B cell (primary cell): ENCODE data around the gene MORN1. TPM values are rescaled to one million over a fixed set of nuclear protein-coding genes. Genes with fewer than 3 reads are reported as not detected.

Experiments used
- ATAC-seq: fragments of 200-7000 bp; cut with Tn5 transposase; one replicate; pipeline ENCODE4 v1.10.0; 2021; ENCODE audit warnings: low read depth, mild to moderate bottlenecking, moderate number of reproducible peaks, moderate library complexity
- CTCF ChIA-PET: fragments of 350-600 bp; sonication (Branson Sonifier 250); formaldehyde crosslinking; loops from one replicate; lab custom pipeline; 2021; ENCODE audit warnings: antibody characterized with exemption, inconsistent platforms; lab: Charles Lee
- POLR2A ChIA-PET: fragments of 350-600 bp; sonication (Branson Sonifier 250); formaldehyde crosslinking; loops from one replicate; lab custom pipeline; 2021; ENCODE audit warnings: antibody characterized with exemption; lab: Charles Lee
- DNase-seq: peaks from one replicate; pipeline ENCODE4 v3.0.0; 2013
- H2AFZ ChIP-seq: 2 replicates; pipeline ENCODE4 v1.6.1; 2012; ENCODE audit warnings: mild to moderate bottlenecking, low read depth, low read length; ENCODE audit not compliant: insufficient read depth, poor library complexity, severe bottlenecking
- H3K27ac ChIP-seq, 2 donors: 1 replicate in 1 of 2; 2 replicates in 1 of 2; pipeline ENCODE4 v1.5.1; 2012 to 2013; ENCODE audit warnings: low read length in 2 of 2, mild to moderate bottlenecking in 2 of 2, moderate library complexity in 1 of 2
- H3K27me3 ChIP-seq, 4 experiments: fragments of 200-600 bp in 1 of 4; sonication (generic) in 1 of 4; replicated peaks in 1 of 4; 1 replicate in 2 of 4; 2 replicates in 2 of 4; pipeline versions ENCODE4 v1.6.1 to v1.7.0; 2013 to 2016; ENCODE audit warnings: low read length in 3 of 4, mild to moderate bottlenecking in 2 of 4, mixed read lengths in 1 of 4, moderate library complexity in 1 of 4; ENCODE audit not compliant: insufficient read depth in 4 of 4, control insufficient read depth in 3 of 4; ENCODE audit errors: control extremely low read depth in 1 of 4
- H3K36me3 ChIP-seq, 2 experiments: replicated peaks in 1 of 2; 1 replicate in 1 of 2; 2 replicates in 1 of 2; pipeline versions ENCODE4 v1.6.1 to v1.7.1; 2013; ENCODE audit warnings: low read length in 1 of 2; ENCODE audit not compliant: insufficient read depth in 2 of 2, control insufficient read depth in 1 of 2; ENCODE audit errors: control extremely low read depth in 1 of 2, extremely low read depth in 1 of 2
- H3K4me1 ChIP-seq, 2 donors: fragments of 200-600 bp in 1 of 2; sonication (generic) in 1 of 2; 1 replicate in 1 of 2; 2 replicates in 1 of 2; pipeline versions ENCODE4 v1.5.1 to v1.6.1; 2013 to 2017; ENCODE audit warnings: low read length in 2 of 2; ENCODE audit not compliant: control insufficient read depth in 2 of 2, insufficient read depth in 2 of 2
- H3K4me2 ChIP-seq: replicated peaks from 2 replicates; pipeline ENCODE3; 2012; ENCODE audit warnings: mild to moderate bottlenecking, low read depth, low read length; ENCODE audit not compliant: poor library complexity, severe bottlenecking
- H3K4me3 ChIP-seq, 5 experiments: fragments of 200-600 bp in 1 of 5; sonication (generic) in 1 of 5; 1 replicate in 3 of 5; 2 replicates in 2 of 5; pipeline versions ENCODE4 v1.5.1 to v1.7.0; 2011 to 2016; ENCODE audit warnings: low read length in 4 of 5, mild to moderate bottlenecking in 4 of 5, low read depth in 2 of 5, control low read depth in 1 of 5, moderate library complexity in 1 of 5; ENCODE audit not compliant: insufficient read depth in 1 of 5; ENCODE audit errors: control extremely low read depth in 1 of 5, extremely low read depth in 1 of 5
- H3K79me2 ChIP-seq: fragments of 200-600 bp; sonication (generic); one replicate; pipeline ENCODE4 v1.6.0; 2016; ENCODE audit warnings: low read length; ENCODE audit not compliant: control insufficient read depth, insufficient read depth
- H3K9ac ChIP-seq: fragments of 200-600 bp; sonication (generic); 2 replicates; pipeline ENCODE4 v1.6.1; 2017; ENCODE audit warnings: mild to moderate bottlenecking, low read length, moderate library complexity
- H3K9me3 ChIP-seq, 3 donors: one replicate each; pipeline versions ENCODE4 v1.6.1 to v1.7.1; 2013; ENCODE audit warnings: low read length in 2 of 3; ENCODE audit not compliant: control insufficient read depth in 2 of 3, insufficient read depth in 1 of 3; ENCODE audit errors: control extremely low read depth in 1 of 3
- H4K20me1 ChIP-seq: 2 replicates; pipeline ENCODE4 v1.6.0; 2012; ENCODE audit warnings: mild to moderate bottlenecking, low read length; ENCODE audit not compliant: insufficient read depth, control insufficient read depth, poor library complexity, severe bottlenecking
- H3K27ac Mint-ChIP-seq: one replicate; pipeline ENCODE4 v1.8.0; 2021; ENCODE audit warnings: mixed read lengths
- H3K27me3 Mint-ChIP-seq: one replicate; pipeline ENCODE4 v1.8.0; 2021; ENCODE audit warnings: mixed read lengths
- H3K4me1 Mint-ChIP-seq: one replicate; pipeline ENCODE4 v1.8.0; 2021; ENCODE audit warnings: mixed read lengths
- H3K4me3 Mint-ChIP-seq: one replicate; pipeline ENCODE4 v1.8.0; 2021; ENCODE audit warnings: mixed read lengths
- H3K9me3 Mint-ChIP-seq: one replicate; pipeline ENCODE4 v1.8.0; 2022; ENCODE audit warnings: mixed read lengths; ENCODE audit not compliant: insufficient read depth
- EZH2 ChIP-seq: IDR thresholded peaks from 2 replicates; pipeline ENCODE4 v1.6.1; 2012; ENCODE audit warnings: borderline replicate concordance, low read depth, mild to moderate bottlenecking, moderate library complexity, low read length; ENCODE audit not compliant: insufficient read depth, poor library complexity, severe bottlenecking
- WGBS: methylation state at CpG from one replicate; pipeline ENCODE4 v1.1.5; 2013; ENCODE audit warnings: missing lambda C conversion rate; ENCODE audit not compliant: insufficient coverage; 5-methylcytosine and 5-hydroxymethylcytosine counted together
- intact Hi-C: fragments of 100-400 bp; cut with micrococcal nuclease; formaldehyde crosslinking; loops from one replicate; pipeline ENCODE4 v1.10.0; 2022
- polyA plus RNA-seq: library from polyadenylated mRNA; depleted of rRNA; stranded (reverse); fragments of >200 nt; gene quantifications from 2 replicates; pipeline ENCODE4 v1.2.3, GENCODE V29; 2012
- total RNA-seq, 2 donors: library from RNA; stranded (reverse); fragments of 120-200 nt in 1 of 2; gene quantifications; 1 replicate in 1 of 2; 2 replicates in 1 of 2; pipeline versions ENCODE4 v1.2.3 to v1.2.4, GENCODE V29; 2013 to 2022
- TF ChIP-seq, protein P1 (sequence below): fragments of 200-600 bp; IDR thresholded peaks from one replicate; pipeline ENCODE4 v1.8.0; 2022; ENCODE audit warnings: antibody characterized with exemption, mild to moderate bottlenecking

MORN1 gene
- total and polyA plus RNA-seq, 2 donors (not counting 1 experiment from before 2014, with no cell fraction given), result 10.2 to 32.6 TPM

DNA sequence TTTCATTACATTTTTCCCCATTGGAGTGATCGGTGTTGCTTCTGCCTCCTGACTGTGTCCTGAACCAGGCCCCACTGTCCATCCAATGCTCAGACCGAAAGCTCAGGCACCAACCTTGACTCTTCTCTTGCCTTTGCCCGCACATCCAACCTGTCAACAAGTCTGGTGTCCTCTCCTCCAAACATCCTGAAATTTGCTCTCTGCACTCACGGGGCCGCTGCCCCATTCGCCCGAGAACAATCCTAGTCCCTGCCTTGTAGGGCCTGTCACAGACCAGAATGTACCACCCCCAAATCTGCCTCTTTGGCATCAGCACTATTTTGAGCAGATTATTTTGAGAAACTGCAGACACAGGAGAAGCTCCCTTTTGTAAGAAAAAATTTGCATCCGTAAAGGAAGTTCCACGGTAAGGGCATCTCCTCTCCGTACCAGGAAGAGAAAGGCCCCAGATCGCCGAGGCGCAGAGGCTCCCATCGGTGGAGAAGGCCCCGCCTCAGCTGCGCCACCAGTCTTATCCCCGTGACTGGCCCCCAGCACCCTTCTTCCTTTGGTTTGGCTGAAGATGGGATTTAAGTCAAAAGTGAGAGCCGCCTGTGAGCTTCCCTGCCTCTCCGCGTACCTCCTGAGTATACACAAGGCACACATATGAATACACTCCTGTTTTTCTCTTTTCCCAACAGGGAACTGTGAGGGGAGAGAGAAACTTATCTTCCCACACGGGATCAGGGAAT, 7.1 kb downstream of the MORN1 start:
- H3K27ac Mint-ChIP-seq, result no peak overlapping the region
- H3K9ac ChIP-seq, result no peak overlapping the region

GRCh38 chr1:2383576-2383975, 7.8 kb downstream of the MORN1 start:
- no peak overlapping the region for H3K27ac ChIP-seq
- no peak for TF ChIP-seq EZH2
- intact Hi-C loops, result loop anchor here (5.0 kb wide), 1 partner anchor 251 kb away; no protein-coding TSS in a partner anchor
- DNase-seq, result no peak
- H3K27ac Mint-ChIP-seq, result no peak overlapping the region
- no peak for ATAC-seq
- POLR2A ChIA-PET, result no interaction called here
- H3K4me3 Mint-ChIP-seq, result no peak overlapping the region
- H3K9me3 ChIP-seq, result peaks cover 0 to 13% (median 2%) of the 10 kb centered on the region in 3 donors
- H3K79me2 ChIP-seq, result no peaks in the 10 kb centered on the region
- CTCF ChIA-PET, result interaction anchor here (12.5 kb wide), 1 partner anchor 189 kb away, joined by 295 read pairs; the partner anchor contains the start of gene FAAP20
- H3K27me3 ChIP-seq, result no peaks in the 10 kb centered on the region
- peaks cover 28 to 51% of the 10 kb centered on the region in 2 donors for H3K4me1 ChIP-seq
- no peaks in the 10 kb centered on the region for H3K27me3 Mint-ChIP-seq
- no peak overlapping the region for H3K4me3 ChIP-seq
- WGBS, result 94% methylated on average over 13 of the region's 14 CpGs
- H2AFZ ChIP-seq, result no peak overlapping the region
- H3K4me2 ChIP-seq, result no peak overlapping the region
- H3K36me3 ChIP-seq, result no peaks in the 10 kb centered on the region
- no peak overlapping the region for H3K9ac ChIP-seq
- H3K4me1 Mint-ChIP-seq, result peaks cover 30% of the 10 kb centered on the region
- H4K20me1 ChIP-seq, result no peaks in the 10 kb centered on the region
- H3K9me3 Mint-ChIP-seq, result no peaks in the 10 kb centered on the region

More for the DNA sequence above, 7.1 kb downstream of the MORN1 start:
- no peaks in the 10 kb centered on the region for H3K27me3 ChIP-seq
- H3K9me3 Mint-ChIP-seq, result no peaks in the 10 kb centered on the region
- H4K20me1 ChIP-seq, result no peaks in the 10 kb centered on the region
- H3K4me2 ChIP-seq, result no peak overlapping the region
- 99% methylated on average over 11 of the region's 21 CpGs for WGBS
- peaks cover 0 to 6% (median 2%) of the 10 kb centered on the region in 3 donors for H3K9me3 ChIP-seq
- intact Hi-C loops, result loop anchor here (5.0 kb wide), 1 partner anchor 252 kb away; no protein-coding TSS in a partner anchor
- H3K4me3 ChIP-seq, result no peak overlapping the region
- TF ChIP-seq EZH2, result no peak
- TF ChIP-seq, protein P1, sequence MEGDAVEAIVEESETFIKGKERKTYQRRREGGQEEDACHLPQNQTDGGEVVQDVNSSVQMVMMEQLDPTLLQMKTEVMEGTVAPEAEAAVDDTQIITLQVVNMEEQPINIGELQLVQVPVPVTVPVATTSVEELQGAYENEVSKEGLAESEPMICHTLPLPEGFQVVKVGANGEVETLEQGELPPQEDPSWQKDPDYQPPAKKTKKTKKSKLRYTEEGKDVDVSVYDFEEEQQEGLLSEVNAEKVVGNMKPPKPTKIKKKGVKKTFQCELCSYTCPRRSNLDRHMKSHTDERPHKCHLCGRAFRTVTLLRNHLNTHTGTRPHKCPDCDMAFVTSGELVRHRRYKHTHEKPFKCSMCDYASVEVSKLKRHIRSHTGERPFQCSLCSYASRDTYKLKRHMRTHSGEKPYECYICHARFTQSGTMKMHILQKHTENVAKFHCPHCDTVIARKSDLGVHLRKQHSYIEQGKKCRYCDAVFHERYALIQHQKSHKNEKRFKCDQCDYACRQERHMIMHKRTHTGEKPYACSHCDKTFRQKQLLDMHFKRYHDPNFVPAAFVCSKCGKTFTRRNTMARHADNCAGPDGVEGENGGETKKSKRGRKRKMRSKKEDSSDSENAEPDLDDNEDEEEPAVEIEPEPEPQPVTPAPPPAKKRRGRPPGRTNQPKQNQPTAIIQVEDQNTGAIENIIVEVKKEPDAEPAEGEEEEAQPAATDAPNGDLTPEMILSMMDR, result no peak
- H2AFZ ChIP-seq, result no peak overlapping the region
- no peaks in the 10 kb centered on the region for H3K36me3 ChIP-seq
- no peaks in the 10 kb centered on the region for H3K79me2 ChIP-seq
- ChIA-PET POLR2A (no interaction called here), CTCF (interaction anchor here (0.9 to 12.5 kb wide), 2 partner anchors 179 to 190 kb away, joined by 3 to 295 read pairs; partner anchors contain the start of gene FAAP20)
- DNase-seq, result no peak
- ATAC-seq, result no peak
- H3K27ac ChIP-seq, result no peak overlapping the region
- H3K4me3 Mint-ChIP-seq, result no peak overlapping the region
- peaks cover 24% of the 10 kb centered on the region for H3K4me1 Mint-ChIP-seq
- no peaks in the 10 kb centered on the region for H3K27me3 Mint-ChIP-seq
- H3K4me1 ChIP-seq, result peaks cover 21 to 44% of the 10 kb centered on the region in 2 donors
